Measurements from ENCODE around the gene KAZN.

KAZN gene

GRCh38 chr1:14812189-14812588 is 213.7 kb downstream of the KAZN start:
- no peak overlapping the region for H3K4me3 ChIP-seq (ENCODE audit: low read length)
- H3K36me3 ChIP-seq (ENCODE audit: insufficient read depth, low read length), result no peaks in the 10 kb centered on the region
- no peaks in the 10 kb centered on the region for H3K9me3 ChIP-seq (replicated peaks; ENCODE audit: low read length)
- no peak overlapping the region for H3K4me2 ChIP-seq (ENCODE audit: low read length)
- H3K4me1 ChIP-seq (ENCODE audit: control insufficient read depth, insufficient read depth, low read length), result no peaks in the 10 kb centered on the region
- no peak overlapping the region for H3K9ac ChIP-seq (ENCODE audit: low read depth, low read length)
- H3K27me3 ChIP-seq (ENCODE audit: control insufficient read depth, insufficient read depth, low read length), result no peaks in the 10 kb centered on the region

- no peaks in the 10 kb centered on the region for H3K36me3 ChIP-seq (ENCODE audit: insufficient read depth, low read length)
- no peak overlapping the region for H3K4me3 ChIP-seq (ENCODE audit: low read length)
- no peaks in the 10 kb centered on the region for H3K9me3 ChIP-seq (replicated peaks; ENCODE audit: low read length)
- no peaks in the 10 kb centered on the region for H3K4me1 ChIP-seq (ENCODE audit: control insufficient read depth, insufficient read depth, low read length)
- no peaks in the 10 kb centered on the region for H3K27me3 ChIP-seq (ENCODE audit: control insufficient read depth, insufficient read depth, low read length)
- H3K9ac ChIP-seq (ENCODE audit: low read depth, low read length), result no peak overlapping the region
- H3K4me2 ChIP-seq (ENCODE audit: low read length), result no peak overlapping the region
These were observed 216.8 kb downstream of the KAZN start for GRCh38 chr1:14815175-14815877.

- Histone ChIP-seq H3K36me3 (ENCODE audit: insufficient read depth, low read length) (no peaks in the 10 kb centered on the region), H3K9me3 (replicated peaks; ENCODE audit: low read length) (no peaks in the 10 kb centered on the region), H3K4me1 (ENCODE audit: control insufficient read depth, insufficient read depth, low read length) (no peaks in the 10 kb centered on the region), H3K27me3 (ENCODE audit: control insufficient read depth, insufficient read depth, low read length) (no peaks in the 10 kb centered on the region), H3K4me2 (ENCODE audit: low read length) (no peak overlapping the region), H3K9ac (ENCODE audit: low read depth, low read length) (no peak overlapping the region), H3K4me3 (ENCODE audit: low read length) (no peak overlapping the region)
These were observed 219.0 kb downstream of the KAZN start for GRCh38 chr1:14817223-14818170.

- no peaks in the 10 kb centered on the region for H3K27me3 ChIP-seq (ENCODE audit: control insufficient read depth, insufficient read depth, low read length)
- no peaks in the 10 kb centered on the region for H3K4me1 ChIP-seq (ENCODE audit: control insufficient read depth, insufficient read depth, low read length)
- H3K4me3 ChIP-seq (ENCODE audit: low read length), result no peak overlapping the region
These were observed 222.0 kb downstream of the KAZN start for GRCh38 chr1:14820295-14821085.

GRCh38 chr1:14822493-14822892 is 224.0 kb downstream of the KAZN start:
- Histone ChIP-seq H3K9me3 (replicated peaks; ENCODE audit: low read length) (no peaks in the 10 kb centered on the region), H3K4me3 (ENCODE audit: low read length) (no peak overlapping the region), H3K4me1 (ENCODE audit: control insufficient read depth, insufficient read depth, low read length) (no peaks in the 10 kb centered on the region), H3K36me3 (ENCODE audit: insufficient read depth, low read length) (no peaks in the 10 kb centered on the region), H3K9ac (ENCODE audit: low read depth, low read length) (no peak overlapping the region), H3K4me2 (ENCODE audit: low read length) (no peak overlapping the region), H3K27me3 (ENCODE audit: control insufficient read depth, insufficient read depth, low read length) (no peaks in the 10 kb centered on the region)

More at GRCh38 chr1:14820295-14821085, 222.0 kb downstream of the KAZN start:
- Histone ChIP-seq H3K9ac (ENCODE audit: low read depth, low read length) (no peak overlapping the region), H3K36me3 (ENCODE audit: insufficient read depth, low read length) (no peaks in the 10 kb centered on the region), H3K4me2 (ENCODE audit: low read length) (no peak overlapping the region), H3K9me3 (replicated peaks; ENCODE audit: low read length) (no peaks in the 10 kb centered on the region)

GRCh38 chr1:14822996-14823395 is 224.5 kb downstream of the KAZN start:
- H3K4me3 ChIP-seq (ENCODE audit: low read length), result no peak overlapping the region
- no peak overlapping the region for H3K9ac ChIP-seq (ENCODE audit: low read depth, low read length)
- H3K4me2 ChIP-seq (ENCODE audit: low read length), result no peak overlapping the region
- no peaks in the 10 kb centered on the region for H3K9me3 ChIP-seq (replicated peaks; ENCODE audit: low read length)
- no peaks in the 10 kb centered on the region for H3K27me3 ChIP-seq (ENCODE audit: control insufficient read depth, insufficient read depth, low read length)
- no peaks in the 10 kb centered on the region for H3K4me1 ChIP-seq (ENCODE audit: control insufficient read depth, insufficient read depth, low read length)
- no peaks in the 10 kb centered on the region for H3K36me3 ChIP-seq (ENCODE audit: insufficient read depth, low read length)

- Histone ChIP-seq H3K27me3 (ENCODE audit: control insufficient read depth, insufficient read depth, low read length) (no peaks in the 10 kb centered on the region), H3K9me3 (replicated peaks; ENCODE audit: low read length) (no peaks in the 10 kb centered on the region), H3K9ac (ENCODE audit: low read depth, low read length) (no peak overlapping the region), H3K4me3 (ENCODE audit: low read length) (no peak overlapping the region), H3K36me3 (ENCODE audit: insufficient read depth, low read length) (no peaks in the 10 kb centered on the region), H3K4me2 (ENCODE audit: low read length) (no peak overlapping the region), H3K4me1 (ENCODE audit: control insufficient read depth, insufficient read depth, low read length) (no peaks in the 10 kb centered on the region)
These were observed 225.9 kb downstream of the KAZN start for GRCh38 chr1:14824314-14824915.

GRCh38 chr1:14825396-14825795 is 226.9 kb downstream of the KAZN start:
- Histone ChIP-seq H3K4me2 (ENCODE audit: low read length) (no peak overlapping the region), H3K9ac (ENCODE audit: low read depth, low read length) (no peak overlapping the region), H3K4me1 (ENCODE audit: control insufficient read depth, insufficient read depth, low read length) (no peaks in the 10 kb centered on the region), H3K27me3 (ENCODE audit: control insufficient read depth, insufficient read depth, low read length) (no peaks in the 10 kb centered on the region), H3K36me3 (ENCODE audit: insufficient read depth, low read length) (no peaks in the 10 kb centered on the region), H3K9me3 (replicated peaks; ENCODE audit: low read length) (no peaks in the 10 kb centered on the region), H3K4me3 (ENCODE audit: low read length) (no peak overlapping the region)

GRCh38 chr1:14826172-14826636 is 227.7 kb downstream of the KAZN start:
- no peak overlapping the region for H3K9ac ChIP-seq (ENCODE audit: low read depth, low read length)
- no peaks in the 10 kb centered on the region for H3K36me3 ChIP-seq (ENCODE audit: insufficient read depth, low read length)
- H3K9me3 ChIP-seq (replicated peaks; ENCODE audit: low read length), result no peaks in the 10 kb centered on the region
- H3K4me3 ChIP-seq (ENCODE audit: low read length), result no peak overlapping the region
- no peaks in the 10 kb centered on the region for H3K27me3 ChIP-seq (ENCODE audit: control insufficient read depth, insufficient read depth, low read length)
- H3K4me1 ChIP-seq (ENCODE audit: control insufficient read depth, insufficient read depth, low read length), result no peaks in the 10 kb centered on the region
- H3K4me2 ChIP-seq (ENCODE audit: low read length), result no peak overlapping the region

GRCh38 chr1:14826731-14827326 is 228.3 kb downstream of the KAZN start:
- Histone ChIP-seq H3K4me3 (ENCODE audit: low read length) (no peak overlapping the region), H3K9ac (ENCODE audit: low read depth, low read length) (no peak overlapping the region), H3K9me3 (replicated peaks; ENCODE audit: low read length) (no peaks in the 10 kb centered on the region), H3K36me3 (ENCODE audit: insufficient read depth, low read length) (no peaks in the 10 kb centered on the region), H3K4me2 (ENCODE audit: low read length) (no peak overlapping the region), H3K4me1 (ENCODE audit: control insufficient read depth, insufficient read depth, low read length) (no peaks in the 10 kb centered on the region), H3K27me3 (ENCODE audit: control insufficient read depth, insufficient read depth, low read length) (no peaks in the 10 kb centered on the region)

Data from skeletal muscle satellite cell (primary cell).